ENCODE measurements around the gene TSACC. TPM values are rescaled to one million over a fixed set of nuclear protein-coding genes. Genes with fewer than 3 reads are reported as not detected.

TSACC gene
- total RNA-seq, 1 experiment from 2014 or later = not detected

DNA sequence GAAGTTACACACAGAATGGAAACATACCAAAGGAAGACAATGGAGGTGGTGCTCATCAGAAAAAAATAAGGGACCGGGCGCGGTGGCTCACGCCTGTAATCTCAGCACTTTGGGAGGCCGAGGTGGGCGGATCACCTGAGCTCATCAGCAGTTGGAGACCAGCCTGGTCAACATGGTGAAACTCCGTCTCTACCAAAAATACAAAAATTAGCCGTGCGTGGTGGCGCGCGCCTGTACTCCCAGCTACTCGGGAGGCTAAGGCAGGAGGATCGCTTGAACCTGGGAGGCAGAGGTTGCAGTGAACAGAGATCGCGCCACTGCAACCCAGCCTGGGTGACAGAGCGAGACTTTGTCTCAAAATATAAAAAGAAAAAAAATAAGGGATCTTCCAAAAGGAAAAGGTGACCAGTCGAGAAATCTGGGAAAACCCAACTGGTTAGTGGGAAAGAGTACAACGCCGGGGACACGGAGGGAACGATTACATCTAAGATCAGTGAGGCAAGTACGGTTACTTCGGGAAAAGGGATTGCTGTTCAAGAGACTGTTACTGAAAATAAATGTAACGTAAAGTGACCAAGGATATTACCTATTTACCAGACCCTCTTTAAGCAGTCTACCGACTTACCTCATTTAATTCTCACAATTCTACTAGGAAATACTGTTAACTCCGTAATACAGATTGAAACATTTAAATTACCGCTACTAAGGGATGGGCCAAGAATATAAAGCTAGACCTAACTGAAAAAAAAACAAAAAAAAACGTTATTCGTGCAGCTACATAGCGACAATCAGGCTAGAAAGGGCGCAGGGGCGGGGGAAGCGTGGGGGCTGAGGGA, 1.1 kb upstream of the TSACC start:
- peak; percentile 29 for DNase-seq (ENCODE audit: low spot score)
- TSS peak; percentile 53 for BruUV-seq (replicated peaks)
- Histone ChIP-seq H3K4me1 (ENCODE audit: insufficient read depth, low read length, poor library complexity, severe bottlenecking) (peaks cover 14% of the 10 kb centered on the region), H3K27ac (ENCODE audit: low read depth, low read length, poor library complexity, severe bottlenecking) (peak overlapping the region; percentile 86), H3K4me3 (ENCODE audit: low read depth, low read length, poor library complexity, severe bottlenecking) (peak overlapping the region; percentile 88), H3K27me3 (replicated peaks; ENCODE audit: insufficient read depth, low read depth, low read length, poor library complexity) (no peaks in the 10 kb centered on the region), H3K9me3 (ENCODE audit: low read depth, low read length, poor library complexity, severe bottlenecking) (no peaks in the 10 kb centered on the region), H3K36me3 (ENCODE audit: insufficient read depth, low read length, poor library complexity, severe bottlenecking) (peaks cover 38% of the 10 kb centered on the region)
- TF ChIP-seq EZH2 (IDR thresholded peaks at IDR 0.05; ENCODE audit: borderline replicate concordance, low read depth, low read length, poor library complexity, severe bottlenecking) (no peak), CTCF (conservative IDR thresholded peaks at IDR 0.05; ENCODE audit: low read depth, low read length) (no peak)
- intact Hi-C loops (cut with micrococcal nuclease; ENCODE audit: unreplicated experiment) = loop anchor here (10.0 kb wide), 1 partner anchor 62 kb away; no protein-coding TSS in a partner anchor
- ChIA-PET CTCF (interaction anchor here (0.6 to 0.7 kb wide), 2 partner anchors 16 to 359 kb away, joined by 3 to 4 read pairs; partner anchors contain the start of gene ARHGEF2), POLR2A (ENCODE audit: low non-redundant PET) (interaction anchor here (0.5 kb wide), 1 partner anchor 1064 kb away, joined by 8 read pairs; the partner anchor contains the start of gene CLK2)

DNA sequence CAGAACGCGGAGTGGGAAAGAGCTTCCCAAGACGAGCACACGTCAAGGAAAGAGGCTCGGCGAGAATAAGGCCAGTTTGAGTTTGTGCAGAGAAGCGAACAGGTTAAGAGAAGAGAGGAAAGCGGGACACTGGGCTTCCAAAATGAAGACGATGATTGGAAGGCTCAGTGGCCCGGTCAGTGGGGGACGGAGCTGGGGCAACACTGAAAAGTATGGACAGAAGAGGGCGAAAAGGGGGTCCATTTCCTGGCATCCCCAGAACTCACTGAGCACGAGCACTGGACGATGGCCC, 492 bp upstream of the TSACC start:
- peaks cover 32% of the 10 kb centered on the region for H3K36me3 ChIP-seq (ENCODE audit: insufficient read depth, low read length, poor library complexity, severe bottlenecking)
- H3K9me3 ChIP-seq (ENCODE audit: low read depth, low read length, poor library complexity, severe bottlenecking) = no peaks in the 10 kb centered on the region
- TF ChIP-seq EZH2 (IDR thresholded peaks at IDR 0.05; ENCODE audit: borderline replicate concordance, low read depth, low read length, poor library complexity, severe bottlenecking) = no peak
- ChIA-PET POLR2A (ENCODE audit: low non-redundant PET) (interaction anchor here (0.5 kb wide), 1 partner anchor 1064 kb away, joined by 8 read pairs; the partner anchor contains the start of gene CLK2), CTCF (interaction anchor here (0.6 kb wide), 1 partner anchor 16 kb away, joined by 4 read pairs; no protein-coding TSS in a partner anchor)
- peak overlapping the region; percentile 86 for H3K27ac ChIP-seq (ENCODE audit: low read depth, low read length, poor library complexity, severe bottlenecking)
- intact Hi-C loops (cut with micrococcal nuclease; ENCODE audit: unreplicated experiment) = loop anchor here (10.0 kb wide), 1 partner anchor 63 kb away; no protein-coding TSS in a partner anchor
- DNase-seq (ENCODE audit: low spot score) = no peak
- BruUV-seq (replicated peaks) = no TSS peak
- H3K27me3 ChIP-seq (replicated peaks; ENCODE audit: insufficient read depth, low read depth, low read length, poor library complexity) = no peaks in the 10 kb centered on the region
- peaks cover 14% of the 10 kb centered on the region for H3K4me1 ChIP-seq (ENCODE audit: insufficient read depth, low read length, poor library complexity, severe bottlenecking)
- peak overlapping the region; percentile 88 for H3K4me3 ChIP-seq (ENCODE audit: low read depth, low read length, poor library complexity, severe bottlenecking)

DNA sequence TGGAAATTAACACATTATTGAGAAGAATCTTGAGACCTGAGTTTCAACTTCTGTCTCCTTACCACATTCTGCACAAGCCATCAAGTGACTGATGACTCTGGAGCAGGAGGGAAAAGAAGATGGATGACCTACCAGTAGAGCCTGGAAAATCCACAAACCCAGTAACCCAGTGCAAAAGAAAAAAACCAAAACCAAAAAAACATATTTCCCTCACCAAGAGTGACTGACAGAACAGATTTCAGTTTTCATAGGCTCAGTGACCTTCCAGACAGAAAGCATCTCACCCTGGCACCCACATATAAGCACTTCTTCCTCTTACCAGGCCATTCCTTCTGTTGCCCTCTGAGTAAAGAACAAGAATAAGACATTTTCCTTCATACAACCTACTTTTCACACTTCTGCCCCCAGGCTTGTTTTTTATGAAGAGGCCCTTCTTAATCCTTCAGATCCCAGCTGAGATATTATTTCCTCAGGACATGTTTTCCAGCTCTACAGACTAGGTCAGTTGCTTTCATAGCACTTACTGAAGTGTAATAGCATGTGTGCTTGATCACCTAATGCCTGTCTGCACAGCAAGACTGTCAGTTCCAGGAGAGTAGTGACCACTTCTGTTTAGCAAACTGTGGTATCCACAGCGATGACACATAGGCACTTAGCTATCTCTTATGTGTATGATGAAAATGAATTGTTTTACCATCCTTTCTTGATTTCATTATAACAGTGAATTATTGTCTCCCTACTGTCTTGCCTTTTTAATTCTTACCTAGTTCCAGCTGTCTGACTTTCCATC, 4.0 kb downstream of the TSACC start:
- H3K27me3 ChIP-seq (replicated peaks; ENCODE audit: insufficient read depth, low read depth, low read length, poor library complexity) = no peaks in the 10 kb centered on the region
- CTCF ChIA-PET = interaction anchor here (1.3 kb wide), 1 partner anchor 43 kb away, joined by 4 read pairs; no protein-coding TSS in a partner anchor

More for the DNA sequence above, 4.0 kb downstream of the TSACC start:
- Histone ChIP-seq H3K27ac (ENCODE audit: low read depth, low read length, poor library complexity, severe bottlenecking) (no peak overlapping the region), H3K4me3 (ENCODE audit: low read depth, low read length, poor library complexity, severe bottlenecking) (no peak overlapping the region), H3K4me1 (ENCODE audit: insufficient read depth, low read length, poor library complexity, severe bottlenecking) (no peaks in the 10 kb centered on the region), H3K36me3 (ENCODE audit: insufficient read depth, low read length, poor library complexity, severe bottlenecking) (no peaks in the 10 kb centered on the region), H3K9me3 (ENCODE audit: low read depth, low read length, poor library complexity, severe bottlenecking) (no peaks in the 10 kb centered on the region)
- intact Hi-C loops (cut with micrococcal nuclease; ENCODE audit: unreplicated experiment) = no loop called here
- no peak for DNase-seq (ENCODE audit: low spot score)
- TF ChIP-seq EZH2 (IDR thresholded peaks at IDR 0.05; ENCODE audit: borderline replicate concordance, low read depth, low read length, poor library complexity, severe bottlenecking) (no peak), CTCF (conservative IDR thresholded peaks at IDR 0.05; ENCODE audit: low read depth, low read length) (no peak)
- POLR2A ChIA-PET (ENCODE audit: low non-redundant PET) = no interaction called here
- no TSS peak for BruUV-seq (replicated peaks)
